H1 (cell line): Measurements from ENCODE around the gene EPX. TPM values are rescaled to one million over a fixed set of nuclear protein-coding genes. Genes with fewer than 3 reads are reported as not detected.

Experiments used
- ATF3 ChIP-seq: IDR thresholded peaks from 2 replicates; pipeline ENCODE4 v1.6.1; 2011; ENCODE audit warnings: low read depth, mild to moderate bottlenecking, low read length; ENCODE audit not compliant: insufficient read depth
- POU5F1 ChIP-seq: IDR thresholded peaks from 2 replicates; pipeline ENCODE4 v1.6.1; 2011; ENCODE audit warnings: low read depth, mild to moderate bottlenecking, low read length, moderate library complexity
- RBBP5 ChIP-seq: IDR thresholded peaks from 2 replicates; pipeline ENCODE4 v1.7.1; 2012; ENCODE audit warnings: low read depth, mild to moderate bottlenecking, inconsistent platforms, low read length, moderate library complexity, borderline replicate concordance
- SIRT6 ChIP-seq: IDR thresholded peaks from one replicate; pipeline ENCODE4 v1.7.1; 2012; ENCODE audit warnings: low read length, inconsistent platforms
- SIX5 ChIP-seq: IDR thresholded peaks from 2 replicates; pipeline ENCODE4 v1.6.1; 2011; ENCODE audit warnings: mild to moderate bottlenecking, low read depth, low read length
- USF2 ChIP-seq: IDR thresholded peaks from 2 replicates; pipeline ENCODE4 v1.6.1; 2011; ENCODE audit warnings: low read length, improper control_type of control experiment
- polyA plus RNA-seq, 7 experiments: library from polyadenylated mRNA; depleted of rRNA in 3 of 7; stranded (reverse) in 5 of 7; unstranded in 2 of 7; fragments of >200 nt in 5 of 7; fragments of 200-250 nt in 2 of 7; gene quantifications; 1 replicate in 5 of 7; 2 replicates in 1 of 7; 4 replicates in 1 of 7; pipeline versions ENCODE4 v1.2.1 to v1.2.3, GENCODE V29; 2011 to 2013; ENCODE audit warnings: missing spikeins in 2 of 7, mixed read lengths in 2 of 7
- total RNA-seq: library from RNA; stranded (reverse); fragmentation: NEBNext Ultra II Directional; extraction: Animal tissue kit (Norgen Biotek cat#: 25700); gene quantifications from 2 replicates; pipeline ENCODE4 v1.2.1, GENCODE V29; 2021

EPX gene
- total and polyA plus RNA-seq, 2 of the 8 experiments (the other 6 are each of a cell fraction or from before 2014, with no cell fraction given): not detected

DNA sequence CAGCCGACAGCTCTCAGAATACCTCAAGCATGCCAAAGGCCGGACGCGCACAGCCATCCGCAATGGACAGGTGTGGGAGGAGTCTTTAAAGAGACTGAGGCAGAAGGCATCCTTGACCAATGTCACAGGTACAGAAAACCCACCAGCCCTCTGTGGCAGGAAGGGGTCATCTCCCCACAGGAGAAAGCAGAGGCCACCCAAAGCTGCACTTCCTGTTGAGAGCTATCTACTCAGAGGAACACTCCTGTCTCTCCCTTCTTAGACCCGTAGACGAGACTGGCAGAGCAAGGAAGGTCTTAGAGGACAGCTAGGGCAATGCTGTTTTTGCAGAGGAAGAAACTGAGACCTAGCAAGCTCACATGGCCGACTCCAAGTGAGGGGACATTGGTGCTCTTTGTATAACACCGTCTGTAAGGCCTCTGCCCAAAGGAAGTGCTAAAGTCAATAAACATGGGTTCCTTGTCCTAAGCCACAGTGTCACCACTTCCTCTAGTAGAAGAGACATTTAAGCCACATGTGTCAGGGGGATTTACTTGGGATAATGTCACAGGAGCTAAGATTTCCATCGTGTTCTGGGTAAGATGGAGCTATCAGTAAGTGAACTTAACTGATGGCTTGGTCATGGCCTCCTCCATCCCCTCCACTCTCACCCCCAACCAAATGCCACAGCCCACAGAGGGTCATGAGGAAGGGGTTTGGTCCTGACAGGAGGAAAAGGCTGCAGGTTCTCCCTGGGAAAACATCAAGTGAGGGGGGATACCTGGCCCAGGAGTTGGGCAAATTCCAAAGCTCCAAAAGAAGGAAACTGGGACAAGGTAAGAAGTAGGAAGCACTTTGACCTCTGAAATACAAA is 55.2 kb downstream of the EPX start (continued):
- TF ChIP-seq SIX5 (no peak), ATF3 (no peak), RBBP5 (no peak), POU5F1 (no peak), USF2 (no peak), SIRT6 (no peak)
